GM18499 (cell line): Measurements from ENCODE around the gene NRXN3.

Experiments used
- ATAC-seq: cut with Tn5 transposase; IDR thresholded peaks from one replicate; pipeline ENCODE4 v1.9.1; 2021; ENCODE audit warnings: moderate number of reproducible peaks; ENCODE audit not compliant: insufficient read depth, unreplicated experiment

The NRXN3 gene

GRCh38 chr14:78959674-78960264 lies 789.6 kb downstream of the NRXN3 start:
- ATAC-seq, result no peak

GRCh38 chr14:78967111-78967809 lies 797.1 kb downstream of the NRXN3 start:
- no peak for ATAC-seq

- no peak for ATAC-seq
These were observed 798.1 kb downstream of the NRXN3 start for GRCh38 chr14:78968265-78968664.

GRCh38 chr14:78970677-78971076 lies 800.5 kb downstream of the NRXN3 start:
- no peak for ATAC-seq

- no peak for ATAC-seq
These were observed 802.3 kb downstream of the NRXN3 start for GRCh38 chr14:78972440-78972839.

- ATAC-seq, result no peak
These were observed 804.5 kb downstream of the NRXN3 start for GRCh38 chr14:78974691-78975090.

- ATAC-seq, result no peak
These were observed 805.6 kb downstream of the NRXN3 start for GRCh38 chr14:78975734-78976133.

- no peak for ATAC-seq
These were observed 808.7 kb downstream of the NRXN3 start for GRCh38 chr14:78978896-78979295.

- no peak for ATAC-seq
These were observed 812.4 kb downstream of the NRXN3 start for GRCh38 chr14:78982551-78982950.

- no peak for ATAC-seq
These were observed 813.0 kb downstream of the NRXN3 start for GRCh38 chr14:78983126-78983525.

- no peak for ATAC-seq
These were observed 815.7 kb downstream of the NRXN3 start for GRCh38 chr14:78985668-78986381.

GRCh38 chr14:78986989-78987388 lies 816.8 kb downstream of the NRXN3 start:
- ATAC-seq, result no peak

GRCh38 chr14:78989221-78989620 lies 819.0 kb downstream of the NRXN3 start:
- no peak for ATAC-seq

GRCh38 chr14:78992867-78993266 lies 822.7 kb downstream of the NRXN3 start:
- ATAC-seq, result no peak

GRCh38 chr14:78997811-78998210 lies 827.6 kb downstream of the NRXN3 start:
- ATAC-seq, result no peak

GRCh38 chr14:79009286-79009685 lies 839.1 kb downstream of the NRXN3 start:
- no peak for ATAC-seq

- ATAC-seq, result no peak
These were observed 841.1 kb downstream of the NRXN3 start for GRCh38 chr14:79011091-79011919.

- ATAC-seq, result no peak
These were observed 841.7 kb downstream of the NRXN3 start for GRCh38 chr14:79011920-79012204.

- ATAC-seq, result no peak
These were observed 846.8 kb downstream of the NRXN3 start for GRCh38 chr14:79016828-79017505.

GRCh38 chr14:79017561-79017960 lies 847.4 kb downstream of the NRXN3 start:
- no peak for ATAC-seq
